Esophagus muscularis mucosa (tissue), 4 donors: Measurements from ENCODE around the gene PLAC8L1.

Source experiments
- CTCF ChIP-seq, 3 experiments: fragments of 200-600 bp in 2 of 3; fragments of 450-650 bp in 1 of 3; sonication (generic) in 2 of 3; IDR thresholded peaks; one replicate each; pipeline ENCODE4 v1.5.1; 2017 to 2019; ENCODE audit warnings: antibody characterized with exemption in 3 of 3, mild to moderate bottlenecking in 2 of 3, moderate library complexity in 1 of 3
- EP300 ChIP-seq: sonication (generic); formaldehyde crosslinking; IDR thresholded peaks from one replicate; pipeline ENCODE4 v1.6.1; 2017; ENCODE audit warnings: antibody characterized with exemption
- POLR2A ChIP-seq: fragments of 450-650 bp; IDR thresholded peaks from one replicate; pipeline ENCODE4 v1.6.1; 2017; ENCODE audit warnings: antibody characterized with exemption, moderate library complexity, mild to moderate bottlenecking, low read depth
- POLR2AphosphoS5 ChIP-seq, 2 donors: sonication (generic); formaldehyde crosslinking; IDR thresholded peaks; one replicate each; pipeline ENCODE4 v1.6.1; 2017; ENCODE audit warnings: antibody characterized with exemption in 2 of 2

DNA sequence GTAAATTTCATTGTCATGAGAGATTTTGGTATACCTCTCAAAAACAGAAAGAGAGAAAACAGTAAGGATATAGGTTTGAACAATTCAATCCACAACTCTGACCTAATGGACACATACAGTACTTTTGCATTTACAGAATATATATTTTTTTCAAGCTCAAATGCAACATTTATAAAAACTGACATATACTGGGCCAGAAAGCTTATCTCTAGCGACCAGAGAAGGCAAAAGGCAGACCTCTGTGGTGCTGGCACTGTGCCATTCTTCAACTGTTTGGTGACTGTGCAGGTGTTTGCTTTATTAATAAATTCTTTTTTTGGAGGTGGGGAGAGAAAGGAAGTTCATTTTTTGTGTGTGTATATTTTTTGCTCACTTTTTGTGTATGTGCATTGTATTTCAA is 6.0 kb upstream of the PLAC8L1 start:
- TF ChIP-seq CTCF (IDR thresholded peaks at IDR 0.05) = no peak
- no peak for TF ChIP-seq EP300
- no peak for TF ChIP-seq POLR2AphosphoS5 (IDR thresholded peaks at IDR 0.05)
- no peak for TF ChIP-seq POLR2A
